AG10803 (cell line): ENCODE measurements around the gene PEX14.

Experiments used
- DNase-seq: peaks from one replicate; pipeline ENCODE4 v3.0.0; 2010; ENCODE audit warnings: low read depth
- H3K4me3 ChIP-seq: 2 replicates; pipeline ENCODE4 v1.5.1; 2011; ENCODE audit warnings: mild to moderate bottlenecking, low read length, control low read depth
- CTCF ChIP-seq: conservative IDR thresholded peaks from 2 replicates; pipeline ENCODE4 v1.5.1; 2011; ENCODE audit warnings: mild to moderate bottlenecking, low read length, control low read depth, inconsistent platforms

PEX14 gene

GRCh38 chr1:10484521-10484920 lies 9.8 kb downstream of the PEX14 start:
- TF ChIP-seq CTCF: no peak
- no peak overlapping the region for H3K4me3 ChIP-seq
- no peak for DNase-seq

GRCh38 chr1:10489291-10490055 lies 14.7 kb downstream of the PEX14 start:
- TF ChIP-seq CTCF: no peak
- DNase-seq: no peak
- H3K4me3 ChIP-seq: no peak overlapping the region

- DNase-seq: no peak
- no peak for TF ChIP-seq CTCF
- H3K4me3 ChIP-seq: no peak overlapping the region
Measured at GRCh38 chr1:10490286-10490970, 15.7 kb downstream of the PEX14 start.

GRCh38 chr1:10494418-10494753 lies 19.6 kb downstream of the PEX14 start:
- TF ChIP-seq CTCF: no peak
- no peak overlapping the region for H3K4me3 ChIP-seq
- DNase-seq: no peak

- peak; percentile 80 for TF ChIP-seq CTCF
- DNase-seq: peak; percentile 68
Measured at GRCh38 chr1:10494754-10495474, 20.2 kb downstream of the PEX14 start.

GRCh38 chr1:10495475-10495817 lies 20.7 kb downstream of the PEX14 start:
- H3K4me3 ChIP-seq: peak overlapping the region; percentile 35
- no peak for DNase-seq
- TF ChIP-seq CTCF: no peak

More at GRCh38 chr1:10494754-10495474, 20.2 kb downstream of the PEX14 start:
- H3K4me3 ChIP-seq: peak overlapping the region; percentile 35
